ENCODE results near the gene THAP4.

Gene THAP4

DNA sequence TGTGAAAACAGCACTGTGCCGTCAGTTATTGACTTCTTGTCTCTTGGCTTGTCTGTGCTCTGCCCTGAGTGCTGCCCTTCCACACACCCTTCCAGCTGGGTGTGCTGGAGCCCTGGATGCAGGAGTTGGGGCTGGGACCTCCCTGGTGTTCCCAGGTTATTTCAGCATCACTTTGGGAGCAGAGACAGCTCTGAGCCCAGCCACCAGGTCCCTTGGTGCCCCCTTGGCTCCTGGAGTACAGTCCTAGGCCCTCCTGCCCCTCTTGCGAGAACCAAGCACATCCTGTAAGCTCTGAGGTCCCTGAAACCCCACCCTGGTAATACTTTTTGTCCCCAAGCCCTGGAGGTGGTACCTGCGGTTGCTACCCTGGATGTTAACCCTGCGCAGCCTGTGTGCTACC, 54.2 kb downstream of the THAP4 start:
- in situ Hi-C loops (cut with MboI; ENCODE audit: low pct_unique_long_range_greater_than_20kb, low sequenced_read_pairs, unreplicated experiment), result no loop called here
- no peak for DNase-seq (ENCODE audit: low spot score)
- TF ChIP-seq, protein P1, sequence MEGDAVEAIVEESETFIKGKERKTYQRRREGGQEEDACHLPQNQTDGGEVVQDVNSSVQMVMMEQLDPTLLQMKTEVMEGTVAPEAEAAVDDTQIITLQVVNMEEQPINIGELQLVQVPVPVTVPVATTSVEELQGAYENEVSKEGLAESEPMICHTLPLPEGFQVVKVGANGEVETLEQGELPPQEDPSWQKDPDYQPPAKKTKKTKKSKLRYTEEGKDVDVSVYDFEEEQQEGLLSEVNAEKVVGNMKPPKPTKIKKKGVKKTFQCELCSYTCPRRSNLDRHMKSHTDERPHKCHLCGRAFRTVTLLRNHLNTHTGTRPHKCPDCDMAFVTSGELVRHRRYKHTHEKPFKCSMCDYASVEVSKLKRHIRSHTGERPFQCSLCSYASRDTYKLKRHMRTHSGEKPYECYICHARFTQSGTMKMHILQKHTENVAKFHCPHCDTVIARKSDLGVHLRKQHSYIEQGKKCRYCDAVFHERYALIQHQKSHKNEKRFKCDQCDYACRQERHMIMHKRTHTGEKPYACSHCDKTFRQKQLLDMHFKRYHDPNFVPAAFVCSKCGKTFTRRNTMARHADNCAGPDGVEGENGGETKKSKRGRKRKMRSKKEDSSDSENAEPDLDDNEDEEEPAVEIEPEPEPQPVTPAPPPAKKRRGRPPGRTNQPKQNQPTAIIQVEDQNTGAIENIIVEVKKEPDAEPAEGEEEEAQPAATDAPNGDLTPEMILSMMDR (IDR thresholded peaks at IDR 0.05; ENCODE audit: extremely low read depth, insufficient read depth, missing control alignments), result no peak

DNA sequence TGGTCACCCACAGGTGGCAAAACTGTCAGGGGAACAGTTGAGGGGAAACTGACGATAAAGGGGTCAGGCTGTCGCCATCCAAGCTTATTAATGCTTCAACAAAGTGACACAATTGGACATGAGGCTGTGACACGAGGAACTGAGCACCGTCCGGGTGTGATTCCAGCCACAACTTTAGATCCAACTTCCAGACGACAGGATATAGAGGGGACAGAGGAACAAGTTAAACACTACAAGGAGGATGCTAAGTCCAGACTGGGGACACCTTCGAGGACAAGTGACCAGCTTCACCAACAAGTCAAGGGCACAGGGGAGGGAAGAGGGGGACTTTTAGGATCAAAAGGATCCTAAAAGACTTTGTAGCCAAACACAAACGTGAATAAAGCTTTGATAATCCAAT, 54.6 kb downstream of the THAP4 start:
- TF ChIP-seq, protein P1 (IDR thresholded peaks at IDR 0.05; ENCODE audit: extremely low read depth, insufficient read depth, missing control alignments), result no peak
- DNase-seq (ENCODE audit: low spot score), result no peak
- in situ Hi-C loops (cut with MboI; ENCODE audit: low pct_unique_long_range_greater_than_20kb, low sequenced_read_pairs, unreplicated experiment), result no loop called here

DNA sequence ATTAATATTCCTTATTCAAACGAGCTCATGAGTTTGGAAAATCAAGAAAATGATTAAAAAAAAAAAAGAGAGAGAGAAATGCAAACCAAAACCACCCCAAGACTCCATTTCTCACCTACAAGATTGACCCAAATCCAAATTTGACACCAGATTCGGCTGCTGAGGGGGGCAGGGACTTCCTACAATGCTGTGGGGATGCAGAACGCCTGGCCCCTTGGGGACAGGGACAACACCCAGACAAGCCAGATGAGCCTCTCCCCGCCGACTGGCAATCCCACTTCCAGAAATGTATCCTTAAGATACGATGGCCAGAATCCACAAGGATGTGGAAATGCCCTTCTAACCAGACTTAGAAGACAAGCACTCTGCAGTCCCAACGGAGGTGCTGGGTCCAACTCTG, 57.7 kb downstream of the THAP4 start:
- in situ Hi-C loops (cut with MboI; ENCODE audit: low pct_unique_long_range_greater_than_20kb, low sequenced_read_pairs, unreplicated experiment), result no loop called here
- TF ChIP-seq, protein P1 (IDR thresholded peaks at IDR 0.05; ENCODE audit: extremely low read depth, insufficient read depth, missing control alignments), result no peak
- no peak for DNase-seq (ENCODE audit: low spot score)

DNA sequence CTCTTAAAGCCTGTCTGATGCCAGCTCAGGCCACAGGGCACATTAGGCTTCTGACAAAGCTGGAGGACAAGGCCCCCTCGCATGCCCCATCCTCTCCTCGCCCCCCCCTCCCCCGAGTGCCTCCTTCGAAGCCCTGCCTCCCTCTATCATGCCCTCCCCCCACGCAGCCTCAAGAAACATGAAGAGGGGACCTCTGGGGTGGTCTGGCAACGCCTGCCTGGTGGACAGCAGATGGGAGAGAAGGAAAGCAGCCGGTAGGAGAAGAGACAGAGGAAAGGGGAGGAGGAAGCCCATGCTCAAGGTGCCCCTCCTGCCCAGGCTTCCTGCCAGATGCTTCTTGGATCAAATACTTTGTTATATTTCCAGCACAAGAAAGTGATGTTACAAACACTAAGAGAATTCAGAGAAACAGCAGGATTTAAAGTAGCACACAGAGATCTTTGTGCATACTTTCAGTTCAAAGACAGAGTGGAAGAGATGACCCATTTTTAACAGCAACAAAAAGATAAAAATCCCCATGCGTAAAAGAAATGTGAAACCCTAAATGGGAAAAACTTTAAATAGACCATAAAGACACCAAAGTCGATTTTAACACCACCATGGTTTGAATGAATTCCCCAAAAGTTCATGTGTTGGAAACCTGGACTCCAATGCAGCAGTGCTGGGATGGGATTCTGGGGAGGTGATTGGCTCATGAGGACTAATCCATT, 59.4 kb downstream of the THAP4 start:
- TF ChIP-seq, protein P1 (IDR thresholded peaks at IDR 0.05; ENCODE audit: extremely low read depth, insufficient read depth, missing control alignments), result no peak
- DNase-seq (ENCODE audit: low spot score), result no peak
- in situ Hi-C loops (cut with MboI; ENCODE audit: low pct_unique_long_range_greater_than_20kb, low sequenced_read_pairs, unreplicated experiment), result no loop called here

DNA sequence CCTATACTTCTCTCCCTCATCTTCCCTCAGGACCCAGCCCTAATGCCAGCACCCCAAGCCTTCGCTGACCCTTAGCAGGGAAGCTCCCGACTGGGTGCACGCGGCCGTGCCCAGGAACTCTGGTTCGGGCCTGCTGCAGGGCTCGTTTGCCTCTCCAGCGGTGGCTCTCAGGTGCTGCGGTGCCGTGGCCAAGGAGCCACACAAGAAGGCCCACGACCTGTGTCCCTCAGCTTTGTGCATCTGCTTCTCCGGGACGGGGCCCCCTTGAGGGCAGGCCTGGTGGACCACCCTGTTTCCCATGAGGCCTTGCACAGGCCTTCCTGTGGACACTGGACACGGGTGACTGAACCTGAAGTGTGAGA, 60.7 kb downstream of the THAP4 start:
- in situ Hi-C loops (cut with MboI; ENCODE audit: low pct_unique_long_range_greater_than_20kb, low sequenced_read_pairs, unreplicated experiment), result no loop called here
- TF ChIP-seq, protein P1 (IDR thresholded peaks at IDR 0.05; ENCODE audit: extremely low read depth, insufficient read depth, missing control alignments), result no peak

DNA sequence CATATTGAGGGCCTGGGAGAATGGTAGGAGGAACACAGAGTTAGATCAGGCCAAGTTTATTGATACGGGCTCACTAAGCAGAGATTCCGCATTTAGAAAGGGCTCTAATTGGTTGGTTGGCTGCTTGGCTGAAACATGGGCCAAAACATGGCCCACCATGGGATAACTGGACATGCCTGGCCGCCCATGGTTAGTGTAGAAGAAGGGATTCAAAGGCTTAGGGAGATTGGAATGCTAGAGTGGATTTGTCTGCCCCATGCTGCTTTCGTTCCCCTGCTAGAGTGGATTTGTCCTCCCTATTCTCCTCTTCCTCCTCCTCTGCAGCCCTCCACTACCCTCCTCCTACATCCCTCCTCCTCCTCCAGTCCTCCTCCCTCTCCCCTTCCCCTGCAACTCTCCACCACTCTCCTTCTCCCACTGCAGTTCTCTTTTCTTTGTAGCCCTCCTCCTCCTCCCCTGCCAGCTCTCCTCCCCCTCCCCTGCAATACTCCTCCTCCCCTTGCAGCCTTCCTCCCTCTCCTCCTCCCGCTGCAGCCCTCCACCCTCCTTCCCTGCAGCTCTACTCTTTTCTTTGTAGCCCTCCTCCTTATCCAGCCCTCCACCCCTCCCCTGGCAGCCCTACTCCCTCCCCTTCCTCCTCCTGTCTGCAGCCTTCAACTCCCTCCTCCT, 61.2 kb downstream of the THAP4 start:
- TF ChIP-seq, protein P1 (IDR thresholded peaks at IDR 0.05; ENCODE audit: extremely low read depth, insufficient read depth, missing control alignments), result no peak
- DNase-seq (ENCODE audit: low spot score), result no peak
- in situ Hi-C loops (cut with MboI; ENCODE audit: low pct_unique_long_range_greater_than_20kb, low sequenced_read_pairs, unreplicated experiment), result no loop called here

More for the DNA sequence above, 60.7 kb downstream of the THAP4 start:
- DNase-seq (ENCODE audit: low spot score), result no peak
